GM21381 (cell line): ENCODE data around the gene EIF1.
"Not testable (repeated sequence)": the region's sequence is repeated elsewhere in the genome, so short reads cannot be mapped to it uniquely, and the experiment has no call there.

Experiments
- ATAC-seq: cut with Tn5 transposase; IDR thresholded peaks from one replicate; pipeline ENCODE4 v1.9.1; 2021; ENCODE audit warnings: mild to moderate bottlenecking, moderate library complexity; ENCODE audit not compliant: unreplicated experiment

EIF1 gene

DNA sequence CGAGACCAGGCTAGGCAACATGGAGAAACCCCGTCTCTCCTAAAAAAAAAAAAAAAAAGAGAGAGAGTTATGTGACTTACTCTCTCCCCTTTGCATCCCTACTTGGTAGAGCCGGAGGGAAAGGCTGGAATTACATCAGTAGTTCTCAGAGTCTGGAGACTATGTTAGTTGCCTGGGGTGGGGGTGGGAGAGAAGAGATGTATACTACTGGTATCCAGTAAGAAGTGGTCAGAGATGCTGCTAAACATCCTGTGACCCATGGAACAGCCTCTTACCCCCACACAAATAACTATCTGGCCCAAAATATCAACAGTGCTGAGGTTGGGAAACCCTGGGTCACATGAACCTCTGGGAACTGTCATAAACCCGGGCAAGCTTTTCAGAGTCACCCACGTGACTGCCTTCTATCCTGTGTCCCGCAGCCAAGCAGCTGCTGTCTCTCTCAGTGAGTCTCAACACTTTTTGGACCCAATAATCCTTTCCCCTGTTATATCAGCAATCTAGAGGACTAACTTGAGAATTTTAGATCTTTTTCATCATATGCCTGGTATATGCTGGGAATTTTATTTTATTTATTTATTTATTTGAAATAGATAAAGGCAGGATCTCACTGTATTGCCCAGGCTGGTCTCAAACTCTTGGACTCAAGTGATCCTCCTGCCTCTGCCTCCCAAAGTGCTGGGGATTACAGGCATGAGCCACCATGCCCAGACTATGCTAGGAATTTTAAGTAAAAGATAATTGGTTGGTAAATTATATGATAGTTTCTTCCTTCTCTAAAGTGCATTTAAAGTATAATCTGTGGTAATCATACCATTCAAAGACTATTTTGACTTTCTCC, 8.7 kb downstream of the EIF1 start:
- no peak for ATAC-seq

- not testable (repeated sequence) for ATAC-seq
These were observed 12.2 kb downstream of the EIF1 start for GRCh38 chr17:41700843-41701242.

GRCh38 chr17:41702712-41703111, 14.0 kb downstream of the EIF1 start:
- no peak for ATAC-seq

DNA sequence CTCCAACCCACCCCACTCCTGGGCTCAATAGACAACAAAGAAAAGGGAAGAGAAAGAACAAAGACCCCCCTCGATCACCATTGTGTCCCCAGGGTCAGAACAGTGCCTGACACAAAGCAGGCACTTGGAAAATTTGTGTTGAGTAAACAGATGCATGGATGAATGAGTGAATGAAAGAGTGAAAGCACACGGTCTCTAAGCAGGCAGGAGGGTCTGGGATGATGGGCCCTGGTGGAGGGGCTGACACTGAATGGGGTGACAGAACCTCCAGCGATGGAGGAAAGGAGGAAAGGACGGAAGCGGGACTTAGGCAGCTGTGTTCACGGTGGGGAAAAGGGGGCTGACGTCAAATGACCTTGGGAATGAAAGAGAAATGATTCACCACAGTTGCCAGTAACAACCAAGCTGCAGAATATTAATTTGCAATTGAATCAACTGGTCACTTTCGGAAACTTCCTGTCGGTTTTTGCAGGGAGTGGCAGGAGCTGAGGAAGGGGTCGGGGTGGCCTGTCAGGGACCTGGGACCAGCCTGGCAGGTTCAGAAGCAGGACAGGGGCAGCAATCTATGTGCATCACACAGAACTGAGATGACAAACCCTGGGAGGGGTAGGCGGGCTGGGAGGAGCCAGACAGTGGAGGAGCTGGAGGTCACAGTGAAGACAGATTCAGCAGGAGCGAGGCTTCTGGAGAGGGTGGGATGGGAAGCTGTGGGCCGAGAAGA, 16.7 kb downstream of the EIF1 start:
- no peak for ATAC-seq

GRCh38 chr17:41707803-41708669, 19.4 kb downstream of the EIF1 start:
- no peak for ATAC-seq

GRCh38 chr17:41710472-41711090, 21.9 kb downstream of the EIF1 start:
- ATAC-seq = no peak

- ATAC-seq = no peak
These were observed 23.1 kb downstream of the EIF1 start, which contains the start of gene GAST for GRCh38 chr17:41711669-41712400. Gene GAST (plus strand): TSS chr17:41712331. CDS start chr17:41715437, 3,106 bp downstream.

DNA sequence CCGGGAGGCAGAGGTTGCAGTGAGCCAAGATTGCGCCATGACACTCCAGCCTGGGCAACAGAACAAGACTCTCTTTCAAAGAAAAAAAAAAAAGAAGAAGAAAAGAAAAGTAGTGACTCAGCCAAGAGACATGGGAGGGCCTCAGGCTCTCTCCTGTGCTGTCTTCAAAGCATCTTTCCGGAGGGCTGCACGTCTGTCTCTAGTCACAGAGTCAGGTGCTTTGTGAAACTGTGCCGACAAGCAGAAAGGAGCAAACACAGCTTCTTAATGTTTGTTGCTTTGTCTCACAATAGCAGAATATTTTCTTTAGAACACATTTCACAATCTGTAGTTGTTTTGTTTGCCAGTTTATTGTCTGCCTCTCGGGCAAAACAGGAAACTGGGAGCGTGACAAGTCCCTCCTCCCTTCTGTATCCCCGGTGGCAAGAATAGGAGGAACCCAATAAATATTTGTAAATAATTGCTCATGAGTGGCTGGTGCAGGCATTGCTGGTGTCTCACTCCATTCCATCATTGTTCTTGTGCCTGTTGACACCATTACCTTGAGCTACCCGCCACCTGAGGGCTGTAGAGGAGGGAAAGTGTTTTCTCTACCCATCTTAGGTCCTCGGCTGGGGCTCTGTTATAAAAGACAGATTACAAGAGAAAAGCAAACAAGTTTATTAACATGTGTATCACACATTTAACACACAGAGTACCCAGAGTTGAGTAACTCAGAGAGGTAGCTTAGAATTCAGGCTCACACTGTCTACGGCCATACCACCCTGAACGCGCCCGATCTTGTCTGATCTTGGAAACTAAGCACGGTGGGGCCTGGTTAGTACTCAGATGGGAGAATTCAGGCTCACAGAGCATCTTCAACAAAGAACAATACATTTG, 29.0 kb downstream of the EIF1 start:
- no peak for ATAC-seq

- ATAC-seq = no peak
These were observed 29.6 kb downstream of the EIF1 start for GRCh38 chr17:41718287-41718645.

- no peak for ATAC-seq
These were observed 33.5 kb downstream of the EIF1 start for GRCh38 chr17:41722231-41722630.

DNA sequence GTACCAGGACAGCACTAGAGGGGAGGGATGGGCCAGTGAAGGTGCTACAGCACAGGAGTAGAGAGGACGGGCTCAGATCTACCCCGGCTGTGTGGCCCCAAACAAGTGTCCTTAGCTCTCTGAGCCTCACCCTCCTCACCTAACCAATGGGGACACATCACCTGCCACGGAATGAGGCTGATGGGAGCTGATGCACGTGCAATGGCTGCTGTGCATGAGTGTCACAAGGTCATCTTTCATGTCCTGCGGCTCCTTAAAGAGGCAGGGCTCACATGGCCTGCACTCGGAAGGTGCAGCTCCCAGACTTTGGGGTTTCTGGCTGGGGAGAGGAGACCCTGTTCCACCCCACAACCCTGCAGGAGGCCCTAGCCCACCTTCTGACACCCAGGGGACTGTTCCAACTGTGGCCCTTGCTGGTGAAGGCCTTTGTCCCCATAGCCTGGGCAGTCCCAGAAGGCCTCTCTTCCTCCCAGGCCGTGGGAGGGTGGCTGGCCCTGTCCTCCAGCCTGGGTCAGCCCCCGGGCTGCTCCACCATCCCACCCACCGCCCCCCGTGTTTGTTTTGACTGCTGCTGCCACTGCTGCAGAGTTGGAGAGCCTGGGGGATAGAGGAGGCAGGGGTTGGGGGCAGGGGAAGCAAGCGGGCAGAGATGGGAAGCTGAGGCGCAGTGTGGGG, 35.3 kb downstream of the EIF1 start:
- ATAC-seq = no peak

DNA sequence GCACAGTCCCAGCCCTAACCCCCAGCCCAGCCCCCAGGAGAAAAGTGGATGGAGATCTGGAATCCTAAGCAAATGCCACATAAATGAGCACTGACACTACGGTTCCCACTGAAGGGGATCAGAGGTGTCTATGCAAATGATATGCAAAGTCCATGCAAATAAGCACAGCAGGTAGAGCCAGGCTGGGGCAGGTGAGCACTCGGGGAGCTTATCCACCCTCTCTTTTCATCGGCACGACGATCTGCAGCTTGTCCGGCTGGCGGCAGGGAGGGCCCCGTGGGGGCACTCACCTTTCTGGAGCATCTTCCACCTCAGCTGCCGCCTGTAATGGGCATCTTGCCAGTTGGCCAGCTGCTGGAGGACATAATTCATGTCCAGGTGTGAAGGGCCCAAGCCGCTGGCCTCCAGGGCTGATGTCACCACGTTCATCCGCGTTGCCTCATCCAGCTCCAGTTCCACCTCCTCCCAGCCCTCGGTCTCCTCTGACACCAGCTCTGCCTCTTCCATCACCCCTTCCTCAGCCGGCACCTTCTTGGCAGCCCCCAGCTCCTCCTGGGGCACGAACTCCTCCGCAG, 35.9 kb downstream of the EIF1 start:
- ATAC-seq = no peak

- no peak for ATAC-seq
These were observed 36.4 kb downstream of the EIF1 start for GRCh38 chr17:41725134-41725533.

GRCh38 chr17:41728056-41728455, 39.4 kb downstream of the EIF1 start:
- no peak for ATAC-seq

DNA sequence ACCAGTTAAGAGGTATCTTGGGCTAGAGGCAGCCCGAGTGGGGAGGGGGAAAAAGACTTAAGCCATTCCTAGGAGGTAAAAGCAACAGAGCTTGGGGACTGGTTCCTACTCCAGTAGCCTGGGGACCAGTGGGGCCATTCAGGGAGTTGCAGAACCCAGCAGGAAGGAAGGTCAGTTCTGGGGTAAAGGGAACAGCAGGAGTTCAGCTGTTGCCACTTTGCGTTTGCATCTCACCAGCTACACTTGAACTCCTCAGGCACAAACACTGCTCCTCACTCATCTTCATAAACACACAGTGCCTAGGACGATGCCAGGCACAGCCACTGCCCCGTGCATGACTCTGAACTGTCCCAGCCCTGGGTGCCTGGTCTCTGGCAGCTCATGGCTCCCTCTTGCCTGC, 41.8 kb downstream of the EIF1 start:
- no peak for ATAC-seq

- ATAC-seq = no peak
These were observed 43.2 kb downstream of the EIF1 start for GRCh38 chr17:41731836-41732235.

- ATAC-seq = no peak
These were observed 44.9 kb downstream of the EIF1 start for GRCh38 chr17:41733348-41734138.
